VCaP (cell line): ENCODE measurements around the gene SORCS3.

ENCODE experiments used
- H3K27ac ChIP-seq: fragments of 450-650 bp; 2 replicates; pipeline ENCODE4 v1.5.1; 2017
- CTCF ChIP-seq: fragments of 450-650 bp; conservative IDR thresholded peaks from 2 replicates; pipeline ENCODE4 v1.5.1; 2017; ENCODE audit warnings: mild to moderate bottlenecking, moderate library complexity

Gene SORCS3

DNA sequence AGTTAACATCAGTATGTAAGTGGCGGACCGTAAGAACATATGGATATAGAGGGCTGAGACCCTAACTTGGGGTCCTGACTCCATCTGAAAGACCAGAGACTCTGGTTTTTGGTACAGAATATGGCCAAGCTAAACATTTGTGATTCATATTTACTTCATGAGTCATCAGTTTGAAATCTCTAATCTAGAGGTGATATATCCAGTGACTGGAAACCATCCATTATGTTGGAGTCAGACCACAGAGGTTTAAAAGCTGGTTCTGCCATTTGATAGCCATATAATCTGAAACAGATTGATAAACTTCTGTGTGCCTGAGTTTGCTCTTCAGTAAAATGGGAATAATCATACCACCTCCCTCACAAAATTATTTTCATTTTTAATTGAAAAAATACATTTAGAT, 505.3 kb downstream of the SORCS3 start:
- no peak for TF ChIP-seq CTCF
- no peak overlapping the region for H3K27ac ChIP-seq

DNA sequence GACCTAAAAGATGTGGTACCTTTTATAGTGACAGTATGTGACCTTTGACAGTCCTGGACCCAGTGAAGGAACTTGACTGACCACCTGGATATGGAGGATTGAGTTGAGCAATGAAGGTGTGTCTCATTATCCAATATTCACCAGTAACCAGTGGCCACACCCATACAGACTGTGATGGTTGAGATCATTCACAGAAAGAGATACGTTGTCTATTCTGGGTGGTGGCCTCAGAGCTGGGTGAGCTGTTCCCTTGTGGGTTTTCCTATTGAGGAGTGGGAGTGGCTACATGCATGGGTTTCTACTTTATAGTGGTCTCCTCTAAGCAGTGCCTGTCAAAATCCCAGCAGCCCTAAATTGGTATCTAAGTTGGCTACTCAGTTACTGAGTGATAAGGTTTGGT, 507.4 kb downstream of the SORCS3 start:
- no peak for TF ChIP-seq CTCF
- no peak overlapping the region for H3K27ac ChIP-seq

GRCh38 chr10:105148921-105149320, 507.8 kb downstream of the SORCS3 start:
- no peak for TF ChIP-seq CTCF

GRCh38 chr10:105149371-105149891, 508.3 kb downstream of the SORCS3 start:
- TF ChIP-seq CTCF: no peak
- no peak overlapping the region for H3K27ac ChIP-seq

More at GRCh38 chr10:105148921-105149320, 507.8 kb downstream of the SORCS3 start:
- H3K27ac ChIP-seq: no peak overlapping the region

DNA sequence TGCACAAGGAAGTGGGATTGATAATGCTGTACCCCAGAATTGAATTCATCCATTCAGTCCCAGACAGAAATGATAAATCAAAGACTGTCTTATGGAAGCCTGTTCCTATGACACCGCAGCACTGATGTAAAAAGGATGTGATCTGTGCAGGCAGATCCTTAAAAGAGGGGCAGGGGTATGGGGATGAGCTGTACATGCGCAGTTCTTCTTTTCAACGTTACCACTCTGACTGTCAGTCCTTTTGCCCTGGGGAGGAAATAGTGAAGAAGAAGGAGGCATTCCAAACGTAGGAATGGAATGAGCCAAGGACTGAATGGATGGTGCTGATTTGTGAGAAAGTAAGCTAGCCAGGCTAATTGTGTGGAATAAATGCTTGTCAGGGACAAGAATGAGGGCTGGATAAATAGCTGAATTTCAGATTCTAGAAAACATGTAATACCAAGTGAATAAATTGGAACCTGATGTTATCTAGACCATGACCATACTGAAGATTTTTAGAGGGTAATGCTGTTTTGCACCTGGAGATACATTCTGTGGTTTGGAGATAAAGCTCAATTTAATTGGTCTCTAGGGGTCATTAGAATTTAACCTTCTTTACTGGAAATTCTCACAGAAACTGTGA, 509.3 kb downstream of the SORCS3 start:
- TF ChIP-seq CTCF: no peak
- H3K27ac ChIP-seq: no peak overlapping the region

GRCh38 chr10:105154736-105155135, 513.6 kb downstream of the SORCS3 start:
- TF ChIP-seq CTCF: no peak
- no peak overlapping the region for H3K27ac ChIP-seq

DNA sequence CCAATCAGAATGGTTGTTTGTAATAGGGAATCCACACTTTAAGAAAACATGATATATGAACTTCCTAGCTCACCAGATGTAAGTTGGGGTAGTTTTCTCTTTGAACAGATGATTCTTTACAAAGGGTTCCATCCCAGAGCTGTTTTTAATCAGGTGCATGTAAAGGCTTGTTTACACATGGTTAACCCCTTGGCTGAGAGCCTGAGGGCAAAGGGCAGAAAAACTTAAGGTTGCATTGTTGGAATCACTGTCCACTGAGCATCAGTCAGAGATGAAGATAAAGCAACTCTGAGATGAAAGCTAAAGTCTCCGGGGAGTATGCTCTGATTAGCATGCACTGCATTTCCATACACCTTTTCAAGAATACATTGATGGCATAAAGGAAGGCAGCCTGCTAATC, 518.2 kb downstream of the SORCS3 start:
- no peak for TF ChIP-seq CTCF

More for the DNA sequence above, 518.2 kb downstream of the SORCS3 start:
- no peak overlapping the region for H3K27ac ChIP-seq
